ENCODE measurements around the gene RIPOR3.
"Not testable (repeated sequence)": the region's sequence is repeated elsewhere in the genome, so short reads cannot be mapped to it uniquely, and the experiment has no call there.

Gene RIPOR3

GRCh38 chr20:50585214-50585613 is 106.1 kb downstream of the RIPOR3 start:
- DNase-seq: no peak

GRCh38 chr20:50584687-50585086 is 106.7 kb downstream of the RIPOR3 start:
- DNase-seq: no peak

- no peak for DNase-seq
Observed at GRCh38 chr20:50583442-50584150, 107.7 kb downstream of the RIPOR3 start.

GRCh38 chr20:50582591-50583234 is 108.6 kb downstream of the RIPOR3 start:
- DNase-seq: peak; percentile 27

- DNase-seq: no peak
Observed at GRCh38 chr20:50582092-50582491, 109.2 kb downstream of the RIPOR3 start.

- DNase-seq: no peak
Observed at GRCh38 chr20:50580842-50581544, 110.3 kb downstream of the RIPOR3 start.

- DNase-seq: peak; percentile 33
Observed at GRCh38 chr20:50580016-50580747, 111.2 kb downstream of the RIPOR3 start.

- no peak for DNase-seq
Observed at GRCh38 chr20:50579511-50579910, 111.8 kb downstream of the RIPOR3 start.

GRCh38 chr20:50578778-50579165 is 112.6 kb downstream of the RIPOR3 start:
- no peak for DNase-seq

- DNase-seq: no peak
Observed at GRCh38 chr20:50578061-50578777, 113.1 kb downstream of the RIPOR3 start.

GRCh38 chr20:50577175-50578018 is 113.9 kb downstream of the RIPOR3 start:
- peak; percentile 87 for DNase-seq

- peak; percentile 66 for DNase-seq
Observed at GRCh38 chr20:50575865-50576720, 115.2 kb downstream of the RIPOR3 start.

GRCh38 chr20:50574586-50574985 is 116.8 kb downstream of the RIPOR3 start:
- DNase-seq: no peak

GRCh38 chr20:50574108-50574507 is 117.2 kb downstream of the RIPOR3 start:
- no peak for DNase-seq

GRCh38 chr20:50572938-50573777 is 118.2 kb downstream of the RIPOR3 start:
- peak; percentile 78 for DNase-seq

- no peak for DNase-seq
Observed at GRCh38 chr20:50571466-50571865, 119.9 kb downstream of the RIPOR3 start.

- no peak for DNase-seq
Observed at GRCh38 chr20:50569864-50570836, 121.2 kb downstream of the RIPOR3 start.

GRCh38 chr20:50569487-50569863 is 121.9 kb downstream of the RIPOR3 start:
- not testable (repeated sequence) for DNase-seq

Measured in NCI-H345 (cell line).